ENCODE results near the gene DCTN3. TPM values are rescaled to one million over a fixed set of nuclear protein-coding genes. Genes with fewer than 3 reads are reported as not detected.

The DCTN3 gene
- total RNA-seq, 3 donors from 2014 or later (not counting 1 experiment from before 2014, with no cell fraction given), result 135 to 171 (median 147) TPM

- ATAC-seq, result no peak
- 79% methylated on average over 7 of the region's 7 CpGs for WGBS (ENCODE audit: insufficient coverage)
- H3K27me3 Mint-ChIP-seq (ENCODE audit: low read depth in 2 of 2), result peaks cover 21 to 32% of the 10 kb centered on the region in 2 donors
- intact Hi-C loops (cut with micrococcal nuclease), result no loop called here
- DNase-seq, result no peak
- H3K4me3 ChIP-seq (ENCODE audit: low read length), result no peak overlapping the region
- H3K9me3 ChIP-seq (ENCODE audit: control insufficient read depth, insufficient read depth, low read length), result no peaks in the 10 kb centered on the region
- no peaks in the 10 kb centered on the region for H3K9me3 Mint-ChIP-seq
- H3K36me3 ChIP-seq (ENCODE audit: control insufficient read depth, insufficient read depth, low read length), result no peaks in the 10 kb centered on the region
- TF ChIP-seq, protein P1, sequence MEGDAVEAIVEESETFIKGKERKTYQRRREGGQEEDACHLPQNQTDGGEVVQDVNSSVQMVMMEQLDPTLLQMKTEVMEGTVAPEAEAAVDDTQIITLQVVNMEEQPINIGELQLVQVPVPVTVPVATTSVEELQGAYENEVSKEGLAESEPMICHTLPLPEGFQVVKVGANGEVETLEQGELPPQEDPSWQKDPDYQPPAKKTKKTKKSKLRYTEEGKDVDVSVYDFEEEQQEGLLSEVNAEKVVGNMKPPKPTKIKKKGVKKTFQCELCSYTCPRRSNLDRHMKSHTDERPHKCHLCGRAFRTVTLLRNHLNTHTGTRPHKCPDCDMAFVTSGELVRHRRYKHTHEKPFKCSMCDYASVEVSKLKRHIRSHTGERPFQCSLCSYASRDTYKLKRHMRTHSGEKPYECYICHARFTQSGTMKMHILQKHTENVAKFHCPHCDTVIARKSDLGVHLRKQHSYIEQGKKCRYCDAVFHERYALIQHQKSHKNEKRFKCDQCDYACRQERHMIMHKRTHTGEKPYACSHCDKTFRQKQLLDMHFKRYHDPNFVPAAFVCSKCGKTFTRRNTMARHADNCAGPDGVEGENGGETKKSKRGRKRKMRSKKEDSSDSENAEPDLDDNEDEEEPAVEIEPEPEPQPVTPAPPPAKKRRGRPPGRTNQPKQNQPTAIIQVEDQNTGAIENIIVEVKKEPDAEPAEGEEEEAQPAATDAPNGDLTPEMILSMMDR (IDR thresholded peaks at IDR 0.05), result no peak
- no peak overlapping the region for H3K4me3 Mint-ChIP-seq
- H3K27ac Mint-ChIP-seq, result no peak overlapping the region
- no peak overlapping the region for H3K27ac ChIP-seq (ENCODE audit: low read length)
- H3K4me1 Mint-ChIP-seq, result no peaks in the 10 kb centered on the region
- no peaks in the 10 kb centered on the region for H3K27me3 ChIP-seq (ENCODE audit: control insufficient read depth, insufficient read depth, low read length)
- no peaks in the 10 kb centered on the region for H3K36me3 Mint-ChIP-seq
- H3K4me1 ChIP-seq (ENCODE audit: control insufficient read depth, insufficient read depth, low read length), result no peaks in the 10 kb centered on the region
These were observed 49.4 kb downstream of the DCTN3 start for GRCh38 chr9:34570809-34571480.

DNA sequence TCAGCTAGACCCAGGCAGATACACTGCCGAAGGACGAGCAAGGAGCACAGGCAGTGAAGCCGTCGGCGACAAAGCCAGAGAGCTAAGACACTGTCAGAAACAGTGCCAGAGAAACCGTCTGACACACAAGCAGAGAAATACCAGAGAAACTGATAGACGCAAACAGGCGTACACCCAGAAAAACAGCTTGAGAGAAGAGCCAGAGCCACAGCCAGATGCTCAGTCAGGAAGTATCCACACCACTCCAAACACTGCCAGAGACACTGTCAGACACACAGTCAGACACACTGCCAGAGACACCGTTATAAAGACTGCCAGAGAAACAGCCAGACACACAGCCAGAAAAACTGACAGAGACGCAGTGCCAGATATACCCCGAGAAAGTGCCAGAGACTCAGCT, 49.9 kb downstream of the DCTN3 start:
- Histone ChIP-seq H3K27me3 (ENCODE audit: control insufficient read depth, insufficient read depth, low read length) (no peaks in the 10 kb centered on the region), H3K4me1 (ENCODE audit: control insufficient read depth, insufficient read depth, low read length) (no peaks in the 10 kb centered on the region), H3K4me3 (ENCODE audit: low read length) (no peak overlapping the region), H3K36me3 (ENCODE audit: control insufficient read depth, insufficient read depth, low read length) (no peaks in the 10 kb centered on the region), H3K9me3 (ENCODE audit: control insufficient read depth, insufficient read depth, low read length) (no peaks in the 10 kb centered on the region), H3K27ac (ENCODE audit: low read length) (no peak overlapping the region)
- 85% methylated on average over 11 of the region's 11 CpGs for WGBS (ENCODE audit: insufficient coverage)
- TF ChIP-seq, protein P1 (IDR thresholded peaks at IDR 0.05), result no peak
- no peak overlapping the region for H3K27ac Mint-ChIP-seq
- peaks cover 18 to 28% of the 10 kb centered on the region in 2 donors for H3K27me3 Mint-ChIP-seq (ENCODE audit: low read depth in 2 of 2)
- no peaks in the 10 kb centered on the region for H3K4me1 Mint-ChIP-seq
- ATAC-seq (no peak), DNase-seq (no peak)
- no peaks in the 10 kb centered on the region for H3K9me3 Mint-ChIP-seq
- intact Hi-C loops (cut with micrococcal nuclease), result no loop called here
- H3K4me3 Mint-ChIP-seq, result no peak overlapping the region
- no peaks in the 10 kb centered on the region for H3K36me3 Mint-ChIP-seq

DNA sequence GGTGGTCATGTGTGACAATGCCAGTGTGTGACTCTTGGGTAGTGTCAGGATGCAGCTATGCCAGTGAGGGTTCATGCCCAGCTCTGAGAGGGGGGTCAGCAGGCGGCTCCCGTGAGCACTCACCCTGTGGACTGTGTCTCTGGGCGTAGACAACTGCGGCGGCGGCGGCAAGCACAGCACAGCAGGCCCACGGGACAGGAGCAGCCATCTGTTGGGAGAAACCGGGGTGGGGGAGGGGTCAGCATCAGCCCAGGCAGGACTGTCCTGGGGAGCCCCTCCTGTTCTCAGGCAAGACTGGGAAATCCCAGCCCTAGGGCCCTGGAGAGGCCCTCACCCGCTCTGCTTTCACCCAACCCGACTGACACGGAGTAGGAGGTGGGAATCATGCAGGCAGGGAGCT, 51.5 kb downstream of the DCTN3 start:
- intact Hi-C loops (cut with micrococcal nuclease), result no loop called here
- H3K4me3 ChIP-seq (ENCODE audit: low read length), result no peak overlapping the region
- H3K9me3 ChIP-seq (ENCODE audit: control insufficient read depth, insufficient read depth, low read length), result no peaks in the 10 kb centered on the region
- no peaks in the 10 kb centered on the region for H3K27me3 ChIP-seq (ENCODE audit: control insufficient read depth, insufficient read depth, low read length)
- H3K4me1 ChIP-seq (ENCODE audit: control insufficient read depth, insufficient read depth, low read length), result no peaks in the 10 kb centered on the region
- no peak overlapping the region for H3K27ac ChIP-seq (ENCODE audit: low read length)
- DNase-seq, result no peak
- WGBS (ENCODE audit: insufficient coverage), result 74% methylated on average over 12 of the region's 12 CpGs
- Mint-ChIP-seq H3K4me3 (no peak overlapping the region), H3K27ac (no peak overlapping the region), H3K9me3 (no peaks in the 10 kb centered on the region), H3K36me3 (no peaks in the 10 kb centered on the region), H3K27me3 (ENCODE audit: low read depth in 2 of 2) (peaks cover 8 to 28% of the 10 kb centered on the region in 2 donors), H3K4me1 (no peaks in the 10 kb centered on the region)
- H3K36me3 ChIP-seq (ENCODE audit: control insufficient read depth, insufficient read depth, low read length), result no peaks in the 10 kb centered on the region
- TF ChIP-seq, protein P1 (IDR thresholded peaks at IDR 0.05), result no peak
- no peak for ATAC-seq

GRCh38 chr9:34568133-34568532, 52.2 kb downstream of the DCTN3 start:
- H3K27ac ChIP-seq (ENCODE audit: low read length), result no peak overlapping the region
- Mint-ChIP-seq H3K27me3 (ENCODE audit: low read depth in 2 of 2) (peaks cover 8 to 31% of the 10 kb centered on the region in 2 donors), H3K4me1 (no peaks in the 10 kb centered on the region), H3K4me3 (no peak overlapping the region), H3K27ac (no peak overlapping the region), H3K36me3 (no peaks in the 10 kb centered on the region), H3K9me3 (no peaks in the 10 kb centered on the region)
- ATAC-seq (no peak), DNase-seq (no peak)
- no peaks in the 10 kb centered on the region for H3K36me3 ChIP-seq (ENCODE audit: control insufficient read depth, insufficient read depth, low read length)
- no peaks in the 10 kb centered on the region for H3K9me3 ChIP-seq (ENCODE audit: control insufficient read depth, insufficient read depth, low read length)
- intact Hi-C loops (cut with micrococcal nuclease), result no loop called here
- TF ChIP-seq, protein P1 (IDR thresholded peaks at IDR 0.05), result no peak
- H3K4me1 ChIP-seq (ENCODE audit: control insufficient read depth, insufficient read depth, low read length), result no peaks in the 10 kb centered on the region
- no peak overlapping the region for H3K4me3 ChIP-seq (ENCODE audit: low read length)
- 84% methylated on average over 7 of the region's 7 CpGs for WGBS (ENCODE audit: insufficient coverage)
- H3K27me3 ChIP-seq (ENCODE audit: control insufficient read depth, insufficient read depth, low read length), result no peaks in the 10 kb centered on the region

All from natural killer cell (primary cell).